Middle frontal gyrus (tissue), 1 donor: ENCODE data around the gene ST6GAL1.
"Not testable (repeated sequence)": the region's sequence is repeated elsewhere in the genome, so short reads cannot be mapped to it uniquely, and the experiment has no call there.

ENCODE experiments used
- DNase-seq: peaks from one replicate; pipeline ENCODE4 v3.0.0-alpha.2; 2015; ENCODE audit warnings: low spot score; ENCODE audit errors: extremely low spot score

The ST6GAL1 gene

DNA sequence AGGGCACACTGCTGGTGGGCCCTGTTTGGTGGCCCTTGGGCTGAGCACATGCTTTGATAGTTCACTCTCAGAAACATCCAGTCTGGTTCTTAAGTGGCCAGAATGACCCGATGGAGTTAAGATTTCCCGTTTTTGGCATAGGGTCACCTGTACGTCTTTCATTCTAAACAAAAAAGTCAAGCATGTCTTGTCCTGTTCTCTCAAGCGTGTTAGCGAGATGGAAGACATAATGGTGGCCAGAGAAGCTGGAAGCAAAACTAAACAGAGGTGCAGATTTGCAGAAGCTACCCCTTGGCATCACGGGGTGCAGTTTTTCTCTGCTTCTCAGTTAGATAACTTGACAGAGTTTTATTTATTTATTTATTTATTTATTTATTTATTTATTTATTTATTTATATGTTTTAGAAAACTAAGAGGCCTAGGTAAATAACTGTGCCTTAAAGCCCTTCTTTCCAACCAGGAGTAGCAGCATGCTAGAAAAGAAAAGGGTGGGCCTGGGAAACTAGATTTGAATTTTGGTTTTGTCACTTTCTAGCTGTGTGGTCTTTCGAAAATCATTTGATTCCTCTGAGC lies 63.0 kb downstream of the ST6GAL1 start:
- DNase-seq: no peak

- DNase-seq: no peak
Observed at GRCh38 chr3:186994000-186994955, 64.0 kb downstream of the ST6GAL1 start.

DNA sequence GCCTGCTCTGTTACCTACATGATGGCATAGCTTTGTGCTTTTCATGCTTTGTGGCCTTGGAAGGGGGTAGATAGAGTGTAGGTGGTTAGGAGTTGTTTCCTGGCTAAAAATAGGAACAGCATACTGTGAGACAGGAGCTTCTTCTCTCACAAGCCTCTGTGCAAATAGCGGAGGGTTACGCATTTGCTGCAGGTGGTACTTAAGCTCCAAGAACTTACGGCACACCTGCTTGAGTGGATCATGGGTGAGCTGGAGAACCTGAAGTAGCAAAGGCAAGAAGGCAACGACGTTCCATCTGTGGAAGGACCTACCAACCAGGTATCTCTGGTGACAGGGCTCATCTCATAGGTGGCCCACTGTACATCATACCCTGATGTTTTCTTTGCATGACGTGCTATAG lies 66.0 kb downstream of the ST6GAL1 start:
- DNase-seq: no peak

- no peak for DNase-seq
Observed at GRCh38 chr3:186997061-186997460, 66.7 kb downstream of the ST6GAL1 start.

- DNase-seq: no peak
Observed at GRCh38 chr3:186997473-186997939, 67.2 kb downstream of the ST6GAL1 start.

DNA sequence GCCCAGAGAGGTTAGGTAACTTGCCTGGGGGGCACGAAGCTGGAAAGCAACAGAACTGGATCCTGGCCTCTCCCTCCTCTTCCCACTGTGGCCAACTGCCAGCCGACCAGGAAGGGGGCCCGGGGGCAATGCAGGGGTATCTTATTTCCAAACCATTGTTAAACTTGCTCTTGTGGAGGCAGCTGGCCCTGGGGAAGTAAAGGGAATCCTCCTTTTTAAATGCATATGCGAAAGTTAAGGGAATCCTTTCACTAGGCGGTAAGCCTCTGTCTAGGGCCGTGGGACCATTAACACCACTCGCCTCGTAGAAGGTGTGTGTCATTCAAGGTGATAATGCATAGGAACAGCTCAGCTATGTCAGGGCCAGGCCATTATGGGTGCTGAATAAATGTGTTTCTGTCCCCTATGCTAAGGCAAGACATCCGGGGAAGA lies 68.6 kb downstream of the ST6GAL1 start:
- DNase-seq: no peak

DNA sequence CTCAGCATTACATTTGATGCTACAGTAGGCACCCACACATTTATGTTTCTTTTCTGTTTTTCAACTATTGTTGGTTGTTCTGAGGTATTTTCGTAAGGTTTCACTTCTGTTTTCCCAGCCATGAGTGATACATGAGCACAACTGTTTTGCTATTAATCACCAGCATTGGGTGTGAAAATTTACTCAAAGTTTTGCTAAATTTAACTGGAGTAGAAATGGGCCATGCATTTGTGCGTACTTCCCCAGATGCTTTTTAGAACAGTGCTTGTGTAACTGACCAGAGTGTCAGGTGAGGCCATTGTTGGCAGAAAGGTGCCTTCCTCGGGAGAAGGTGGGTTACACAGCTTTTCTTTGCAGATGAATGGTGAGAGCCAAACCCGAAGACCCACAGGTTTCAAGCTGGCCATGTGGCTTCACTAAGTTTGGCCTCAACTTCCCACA lies 70.4 kb downstream of the ST6GAL1 start:
- DNase-seq: no peak

GRCh38 chr3:187002915-187003314 lies 72.6 kb downstream of the ST6GAL1 start:
- DNase-seq: no peak

GRCh38 chr3:187005827-187006481 lies 75.6 kb downstream of the ST6GAL1 start:
- DNase-seq: no peak

DNA sequence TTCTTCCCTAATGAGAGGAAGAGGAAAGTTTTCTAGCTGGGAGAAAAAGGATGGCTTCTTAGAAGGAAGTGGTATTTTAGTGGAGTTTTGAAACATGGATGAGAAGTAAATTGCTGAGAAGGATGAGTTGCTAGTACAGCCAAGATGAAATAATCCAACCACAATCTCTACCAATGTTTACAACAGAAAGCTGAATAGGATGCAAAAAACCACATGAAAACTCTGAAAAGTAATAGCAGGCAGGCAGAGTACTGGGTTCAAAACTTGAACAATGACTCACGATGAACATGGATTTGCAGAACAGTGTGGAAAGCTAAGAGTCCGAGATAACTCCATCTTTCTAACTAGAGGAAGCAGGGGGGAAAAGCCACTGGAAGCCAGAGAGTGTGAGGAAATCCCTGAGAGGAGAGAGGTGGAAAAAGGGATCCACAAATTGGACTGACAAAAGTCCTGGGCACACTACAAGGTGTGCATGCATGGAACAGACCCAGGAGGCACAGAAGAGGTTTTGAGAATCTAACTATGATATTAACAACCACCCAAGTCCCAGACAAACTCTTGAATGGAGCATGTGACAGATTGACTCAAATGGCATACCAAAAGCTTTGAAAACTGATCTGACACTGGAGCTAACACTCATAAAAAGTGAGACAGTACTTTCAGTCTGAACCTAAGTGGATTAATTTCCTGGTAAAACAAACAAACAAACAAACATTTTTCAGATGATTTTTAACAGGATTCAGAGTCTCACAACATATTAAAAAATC lies 76.7 kb downstream of the ST6GAL1 start:
- DNase-seq: no peak

DNA sequence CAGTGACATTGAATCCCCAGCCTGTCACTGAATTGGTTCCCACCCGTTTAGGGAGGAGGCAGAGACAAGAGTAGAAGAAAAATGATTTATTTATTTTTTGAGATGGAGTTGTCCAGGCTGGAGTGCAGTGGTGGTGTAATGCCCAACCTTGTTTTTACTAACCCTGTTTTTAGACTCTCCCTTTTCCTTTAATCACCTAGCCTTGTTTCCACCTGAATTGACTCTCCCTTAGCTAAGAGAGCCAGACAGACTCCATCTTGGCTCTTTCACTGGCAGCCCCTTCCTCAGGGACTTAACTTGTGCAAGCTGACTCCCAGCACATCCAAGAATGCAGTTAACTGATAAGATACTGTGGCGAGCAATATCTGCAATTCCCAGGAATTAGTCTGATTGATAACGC lies 80.1 kb downstream of the ST6GAL1 start:
- DNase-seq: not testable (repeated sequence)

DNA sequence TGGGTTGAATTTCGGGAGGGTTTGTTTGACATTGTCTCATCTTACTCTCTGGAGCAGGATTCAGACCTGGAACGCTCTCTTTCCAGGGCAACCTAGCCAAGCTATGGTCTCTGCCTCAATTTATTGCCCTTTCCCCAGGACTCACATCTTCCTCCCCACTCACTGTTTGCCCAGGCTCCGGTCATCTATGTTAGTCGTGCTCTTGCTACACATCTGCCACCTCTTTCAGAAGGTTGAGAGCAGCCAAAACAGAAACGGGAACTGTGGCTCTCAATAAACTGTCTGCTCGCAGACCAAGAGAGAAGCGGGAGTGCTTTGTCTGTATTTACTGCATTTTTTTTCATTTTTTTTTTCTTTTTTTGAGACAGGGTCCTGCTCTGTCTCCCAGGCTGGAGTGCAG lies 81.6 kb downstream of the ST6GAL1 start:
- no peak for DNase-seq

DNA sequence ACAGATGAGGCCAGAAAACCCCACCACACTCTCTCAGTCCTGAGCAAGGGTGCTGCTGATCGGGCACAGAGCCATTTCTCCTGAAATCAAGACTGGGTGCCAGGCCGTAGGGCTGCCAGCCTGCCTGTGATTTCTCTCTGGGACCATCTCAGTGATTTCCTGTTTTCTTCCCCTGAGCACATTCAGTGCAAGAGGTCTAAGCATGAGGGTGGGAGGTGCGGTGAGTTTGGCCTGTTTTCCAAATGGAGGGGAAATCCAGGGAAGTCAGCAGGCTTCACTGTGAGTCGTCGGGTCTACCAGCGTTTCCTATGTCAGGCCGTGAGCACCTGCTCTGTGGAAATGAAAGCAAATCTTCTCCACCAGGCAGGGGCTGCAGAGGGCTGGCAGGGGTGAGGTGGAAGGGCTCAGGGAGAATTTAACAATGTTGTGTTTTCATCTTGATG lies 82.3 kb downstream of the ST6GAL1 start:
- no peak for DNase-seq

GRCh38 chr3:187013159-187013716 lies 82.9 kb downstream of the ST6GAL1 start:
- no peak for DNase-seq

DNA sequence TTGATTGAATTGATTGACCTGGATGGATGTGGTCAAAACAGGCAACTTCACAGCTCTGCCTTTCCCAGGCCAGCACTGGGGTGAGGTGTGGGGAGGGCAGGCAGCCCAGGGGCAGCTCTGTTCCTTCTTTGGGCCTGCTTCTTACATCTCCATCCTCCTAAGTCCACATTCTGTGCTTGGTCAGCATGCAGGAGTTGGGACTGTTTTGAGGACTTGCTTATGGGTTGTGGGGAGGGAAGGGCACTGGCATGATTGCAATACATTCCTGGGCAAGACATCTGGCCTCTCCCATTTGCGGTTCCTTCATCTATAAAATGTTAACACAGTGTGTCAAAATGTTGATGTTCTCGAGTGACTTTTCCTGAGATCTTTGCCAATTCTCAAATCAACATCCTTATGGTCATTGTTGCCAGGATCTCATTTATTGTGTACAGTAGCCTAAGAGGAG lies 84.1 kb downstream of the ST6GAL1 start:
- no peak for DNase-seq

DNA sequence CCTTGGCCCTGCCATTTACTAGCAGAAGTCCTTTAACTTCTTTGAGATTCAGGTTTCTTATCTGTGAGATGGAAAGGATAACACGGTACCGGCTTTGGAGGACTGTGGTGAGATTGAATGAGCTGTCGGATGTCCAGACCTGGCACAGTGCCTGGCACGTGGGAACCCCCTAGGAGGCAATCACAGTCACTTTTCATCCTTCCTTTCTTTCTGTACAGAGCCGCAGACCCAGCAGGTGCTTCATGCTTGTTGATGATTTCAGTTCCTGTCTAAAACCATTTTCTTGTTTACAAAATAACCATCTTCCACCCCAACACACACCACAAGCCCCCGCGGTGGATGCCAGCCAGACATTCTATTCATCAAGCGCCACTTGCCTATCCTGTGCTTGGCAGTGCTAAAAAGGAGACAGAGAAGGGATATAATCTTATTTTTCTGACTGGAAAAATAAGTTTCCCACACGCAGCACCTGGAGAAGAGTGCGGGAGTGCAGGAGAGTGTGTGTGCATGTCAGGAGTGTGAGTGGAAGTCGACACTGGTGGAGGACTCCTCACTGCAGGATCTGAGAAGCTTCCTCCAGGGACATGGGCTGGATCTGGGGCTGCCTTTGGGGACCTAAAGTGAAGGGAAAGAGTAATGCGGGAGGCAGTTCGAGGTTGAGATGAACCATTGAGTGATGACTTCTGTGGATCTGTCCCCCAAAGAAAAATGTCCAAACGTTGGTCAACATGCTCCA lies 85.7 kb downstream of the ST6GAL1 start:
- DNase-seq: no peak

DNA sequence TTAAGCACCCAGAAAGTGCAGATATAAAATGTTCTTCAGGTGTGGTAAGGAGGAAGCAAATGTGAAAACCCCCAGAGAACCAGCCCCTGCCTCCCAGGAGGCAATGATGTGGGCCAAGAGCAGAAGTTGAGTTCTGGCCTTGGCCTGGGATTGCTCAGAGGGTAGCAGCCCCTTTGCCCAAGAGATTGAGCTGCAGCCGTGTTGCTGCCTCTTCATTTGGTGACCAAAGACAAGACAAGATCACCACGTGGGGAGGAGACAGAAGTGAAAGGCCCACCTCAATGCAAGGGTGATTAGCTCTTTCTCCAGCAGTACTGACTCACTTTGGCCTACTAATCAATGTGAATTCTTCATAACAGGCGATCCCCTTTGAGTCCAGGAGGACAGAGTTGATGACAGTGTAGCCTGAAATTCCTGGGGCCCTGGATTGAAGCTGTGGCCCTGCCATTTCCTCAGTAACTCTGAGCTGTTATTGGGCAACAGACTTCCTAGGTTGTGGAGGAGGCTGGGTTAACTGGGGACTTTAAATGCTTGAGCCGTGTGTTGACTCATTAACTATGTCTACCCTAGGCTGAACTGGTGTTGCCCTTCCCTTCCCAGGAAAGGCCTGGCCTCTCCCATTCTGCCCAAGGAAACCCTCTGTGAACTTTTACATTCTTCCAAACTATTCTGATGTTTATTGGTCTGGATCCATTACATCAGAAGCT lies 86.5 kb downstream of the ST6GAL1 start:
- DNase-seq: no peak

GRCh38 chr3:187017511-187018230 lies 87.3 kb downstream of the ST6GAL1 start:
- no peak for DNase-seq

GRCh38 chr3:187019542-187020072 lies 89.3 kb downstream of the ST6GAL1 start:
- DNase-seq: no peak
